Central memory CD4-positive, alpha-beta T cell (primary cell): ENCODE data around the gene ALDH9A1.
A peak's percentile ranks its signal among the peaks of the same experiment; 100 is the strongest.
"Not testable (repeated sequence)": the region's sequence is repeated elsewhere in the genome, so short reads cannot be mapped to it uniquely, and the experiment has no call there.

Experiments used
- DNase-seq: peaks from one replicate; pipeline ENCODE4 v3.0.0; 2022
- total RNA-seq, 3 experiments: gene quantifications; one replicate each; lab custom pipeline; 2026; lab: John Stamatoyannopoulos, UW

ALDH9A1 gene
- total RNA-seq = 26.0 to 57.9 (median 44.7) reads per million in 3 experiments

DNA sequence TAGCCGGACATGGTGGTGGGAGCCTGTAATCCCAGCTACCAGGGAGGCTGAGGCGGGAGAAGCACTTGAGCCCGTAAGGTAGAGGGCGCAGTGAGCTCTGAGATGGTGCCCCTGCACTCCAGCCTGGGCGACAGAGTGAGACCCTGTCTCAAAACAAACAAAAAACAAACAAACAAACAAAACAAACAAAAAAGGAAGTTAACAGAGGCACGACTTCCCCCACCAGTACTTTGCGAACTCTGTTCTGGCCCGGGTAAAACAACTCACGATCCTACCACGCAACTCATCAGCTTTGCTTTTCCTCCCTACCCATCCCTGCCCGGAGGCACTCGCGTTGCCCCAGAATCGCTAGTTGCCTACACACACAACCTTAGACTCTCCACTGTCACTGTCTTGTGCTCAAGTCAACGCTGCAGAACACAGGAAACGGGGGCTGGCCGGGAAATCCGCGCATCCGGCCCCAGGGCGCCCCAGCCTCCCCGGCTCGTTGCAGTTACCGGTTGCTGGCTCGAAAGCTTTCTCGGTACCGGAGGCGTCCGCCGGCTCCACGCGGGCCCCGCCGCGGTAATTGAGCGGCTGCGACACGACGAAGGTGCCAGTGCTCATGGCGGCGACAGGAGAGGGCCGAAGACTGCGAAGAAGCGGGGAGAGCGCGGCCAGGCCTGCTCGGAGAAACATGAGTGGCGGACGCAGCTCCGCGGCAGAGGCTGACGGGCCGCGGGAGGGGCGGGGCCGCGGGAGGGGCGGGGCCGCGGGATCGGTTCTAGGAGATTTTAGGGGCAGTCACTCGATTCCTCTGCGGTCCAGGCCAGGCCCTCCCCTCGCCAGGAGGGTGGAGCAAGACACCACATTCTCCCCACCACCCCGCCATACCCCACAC, at the start of gene ALDH9A1:
Gene ALDH9A1, minus strand, starts transcription at position 682 of the 880 bp plus-strand sequence. Its CDS starts 4 bp downstream, at position 678.
- DNase-seq = peak; percentile 85

DNA sequence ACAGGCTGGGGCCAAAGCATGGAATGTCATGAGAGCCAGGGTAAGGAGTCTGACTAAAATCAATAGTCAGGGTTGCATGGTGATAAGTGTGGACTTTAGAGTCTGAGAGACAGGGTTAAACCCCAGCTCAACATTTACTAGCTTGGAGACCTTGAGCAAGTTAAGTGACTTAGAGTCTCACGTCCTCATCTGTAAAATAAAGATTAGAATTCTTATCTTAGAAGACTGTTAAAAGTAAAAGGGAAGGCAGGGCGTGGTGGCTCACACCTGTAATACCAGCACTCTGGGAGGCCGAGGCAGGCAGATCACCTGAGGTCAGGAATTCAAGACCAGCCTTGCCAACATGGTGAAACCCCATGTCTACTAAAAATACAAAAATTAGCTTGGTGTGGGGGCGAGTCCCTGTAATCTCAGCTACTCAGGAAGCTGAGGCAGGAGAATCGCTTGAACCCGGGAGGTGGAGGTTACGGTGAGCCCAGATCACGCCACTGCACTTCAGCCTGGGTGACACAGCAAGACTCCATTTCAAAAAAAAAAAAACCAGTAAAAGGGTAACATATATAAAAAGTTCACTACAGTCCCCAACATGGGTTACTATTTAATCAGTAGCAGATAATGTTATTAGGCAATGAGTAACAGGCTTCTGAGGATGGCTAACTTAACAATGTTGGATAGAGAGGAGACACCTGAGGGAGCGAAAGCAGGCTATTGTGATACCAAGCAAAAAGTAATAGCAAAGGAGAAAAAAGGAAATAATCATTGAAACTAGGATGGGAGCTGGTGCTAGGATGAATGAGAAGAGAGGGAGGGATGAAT, 49.5 kb upstream of the ALDH9A1 start:
- DNase-seq = no peak

DNA sequence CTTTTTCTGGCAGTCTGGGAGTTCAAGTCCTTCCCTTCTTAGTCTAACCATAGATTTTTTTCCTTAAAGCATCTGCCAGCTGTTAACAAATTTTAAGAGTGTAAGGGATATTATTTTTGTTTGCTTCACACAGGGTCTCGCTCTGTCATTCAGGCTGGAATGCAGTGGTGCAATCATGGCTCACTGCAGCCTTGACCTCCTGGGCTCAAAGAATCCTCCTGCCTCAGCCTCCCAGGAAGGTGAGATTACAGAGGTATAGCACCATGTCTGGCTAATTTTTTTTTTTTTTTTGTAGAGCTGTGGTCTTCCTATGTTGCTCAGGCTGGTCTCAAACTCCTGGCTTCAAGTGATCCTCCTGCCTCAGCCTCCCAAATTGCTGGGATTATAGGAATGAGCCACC, 46.6 kb upstream of the ALDH9A1 start:
- not testable (repeated sequence) for DNase-seq

DNA sequence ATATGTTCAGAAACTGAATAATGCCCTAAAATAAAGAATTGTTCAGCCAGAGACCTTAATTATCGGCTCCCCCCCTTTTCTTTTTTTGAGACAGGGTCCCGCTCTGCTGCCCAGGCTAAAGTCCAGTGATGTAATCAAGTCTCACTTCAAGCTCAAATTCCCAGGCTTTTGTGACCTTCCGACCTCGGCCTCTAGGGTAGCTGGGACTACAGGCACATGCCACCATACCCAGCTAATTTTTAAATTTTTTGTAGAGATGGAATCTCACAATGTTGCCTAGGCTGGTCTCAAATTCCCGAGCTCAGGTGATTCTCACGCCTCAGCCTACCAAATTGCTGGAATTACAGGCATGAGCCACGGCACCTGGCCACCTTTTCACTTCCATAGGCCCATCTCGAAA, 43.8 kb upstream of the ALDH9A1 start:
- no peak for DNase-seq

DNA sequence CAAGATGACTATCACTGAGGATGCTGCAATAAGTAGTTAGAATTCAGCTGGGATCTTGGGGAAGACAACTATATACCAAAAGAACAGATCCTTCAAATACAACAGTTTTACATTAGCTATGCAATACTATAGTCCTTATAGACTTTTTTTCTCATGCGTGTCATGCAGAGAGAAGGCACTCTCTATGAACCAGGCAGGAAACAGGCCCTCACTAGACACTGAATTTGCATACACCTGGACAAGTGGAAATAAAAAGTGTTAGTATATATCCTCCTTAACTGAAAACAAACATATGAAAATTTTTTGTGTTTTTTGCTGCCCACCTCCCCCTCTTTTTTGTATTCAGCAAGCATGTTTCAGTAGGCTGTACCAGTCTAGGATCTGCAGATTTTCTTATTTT, 40.4 kb upstream of the ALDH9A1 start:
- DNase-seq = no peak

DNA sequence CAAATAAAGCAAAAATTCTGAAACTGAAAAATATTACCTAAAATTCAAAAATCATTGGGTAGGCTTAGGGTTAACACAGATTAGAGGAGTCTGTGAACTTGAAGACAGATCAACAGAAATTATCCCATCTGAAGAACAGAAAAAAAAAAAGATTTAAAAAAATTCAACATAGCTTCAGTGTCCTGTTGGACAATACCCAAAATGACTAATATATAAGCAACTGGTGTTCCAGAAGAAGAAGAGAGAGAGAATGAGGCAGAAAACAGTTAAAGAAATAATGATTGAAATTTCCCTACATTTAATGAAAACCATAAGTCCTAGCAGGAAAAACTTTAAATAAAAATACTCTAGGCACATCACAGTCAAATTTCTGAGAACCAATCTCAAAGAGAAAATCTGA, 38.8 kb upstream of the ALDH9A1 start:
- DNase-seq = no peak

DNA sequence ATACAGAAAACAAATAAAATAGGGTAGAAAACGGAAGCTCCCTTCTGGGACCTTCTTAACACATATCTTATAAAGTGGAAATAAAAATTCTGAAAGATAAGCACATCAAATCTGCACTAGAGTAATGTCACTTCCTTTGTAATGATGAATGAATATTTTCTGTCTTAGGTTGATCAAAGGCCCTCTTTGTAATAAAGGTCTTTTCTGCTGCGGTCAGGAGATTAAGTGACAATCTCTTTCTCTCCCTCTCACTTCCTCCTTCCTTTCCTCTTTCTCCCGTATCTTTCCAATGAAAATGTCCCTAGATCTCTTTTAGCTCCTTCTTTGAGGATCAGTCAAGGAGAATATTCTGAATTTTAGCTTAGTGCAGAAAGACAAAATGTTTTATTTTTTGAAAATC, 36.5 kb upstream of the ALDH9A1 start:
- no peak for DNase-seq

DNA sequence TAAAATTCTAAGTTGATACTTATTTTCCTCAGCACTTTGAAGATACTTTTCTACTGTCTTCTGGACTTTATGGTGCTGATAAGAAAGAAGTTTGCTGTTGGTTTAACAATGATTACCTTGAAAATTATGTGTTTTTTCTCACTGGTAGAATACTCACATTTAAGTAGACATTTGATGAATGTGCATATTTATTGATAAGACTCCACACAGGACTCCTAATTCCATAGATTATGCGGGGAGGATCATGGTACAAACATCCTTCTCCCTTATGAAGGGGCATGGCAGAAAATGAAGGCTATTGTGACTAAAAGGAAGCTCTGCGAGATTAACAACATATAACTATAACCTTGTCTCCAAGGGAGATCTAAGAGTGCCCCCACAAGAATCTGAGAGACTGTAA, 28.5 kb upstream of the ALDH9A1 start:
- no peak for DNase-seq

DNA sequence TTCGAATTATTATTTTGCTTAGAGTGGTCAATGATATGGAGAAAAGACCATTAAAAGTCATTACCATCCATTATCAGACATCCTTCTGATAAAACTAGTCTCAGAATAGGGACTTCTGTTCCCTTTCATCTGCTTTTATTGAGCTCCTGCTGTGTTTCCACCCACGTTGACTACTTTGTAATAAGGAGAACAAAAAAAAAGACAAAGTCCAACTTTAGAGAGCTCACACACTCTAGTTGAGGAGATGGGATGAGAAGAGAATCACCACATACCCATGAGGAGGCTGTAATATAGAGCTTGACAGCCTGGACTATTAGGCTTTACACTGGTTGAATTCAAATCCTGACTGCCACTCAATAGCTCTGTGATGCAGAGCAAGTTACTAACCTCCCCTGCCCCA, 27.8 kb upstream of the ALDH9A1 start:
- DNase-seq = no peak

DNA sequence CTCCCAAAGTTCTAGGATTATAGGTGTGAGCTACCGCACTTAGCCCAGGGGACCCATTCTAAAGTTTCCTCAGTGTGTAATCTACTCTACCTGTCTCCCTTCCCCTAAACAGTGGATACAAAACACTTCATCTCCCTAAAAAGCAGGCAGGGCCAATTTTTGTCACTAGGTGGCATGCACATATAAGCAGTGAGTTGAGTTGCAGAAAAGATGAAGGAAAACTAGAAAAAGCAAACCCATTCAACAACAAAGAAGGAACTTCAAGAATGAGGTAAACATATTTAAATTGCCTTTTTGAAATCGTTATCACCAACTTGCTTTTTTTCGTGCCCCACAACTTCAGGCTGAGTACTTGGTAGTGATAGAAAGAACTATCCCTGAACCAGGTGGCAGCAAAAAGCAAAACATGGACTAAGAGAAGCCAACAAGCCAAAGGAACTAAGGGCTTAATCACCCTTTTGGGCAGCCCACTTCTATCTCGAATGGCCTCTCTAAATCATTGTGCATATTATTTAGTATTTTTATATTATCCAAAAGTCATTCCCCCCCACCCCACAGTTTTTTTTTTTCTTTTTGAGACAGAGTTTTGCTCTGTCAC, 19.7 kb upstream of the ALDH9A1 start:
- no peak for DNase-seq

DNA sequence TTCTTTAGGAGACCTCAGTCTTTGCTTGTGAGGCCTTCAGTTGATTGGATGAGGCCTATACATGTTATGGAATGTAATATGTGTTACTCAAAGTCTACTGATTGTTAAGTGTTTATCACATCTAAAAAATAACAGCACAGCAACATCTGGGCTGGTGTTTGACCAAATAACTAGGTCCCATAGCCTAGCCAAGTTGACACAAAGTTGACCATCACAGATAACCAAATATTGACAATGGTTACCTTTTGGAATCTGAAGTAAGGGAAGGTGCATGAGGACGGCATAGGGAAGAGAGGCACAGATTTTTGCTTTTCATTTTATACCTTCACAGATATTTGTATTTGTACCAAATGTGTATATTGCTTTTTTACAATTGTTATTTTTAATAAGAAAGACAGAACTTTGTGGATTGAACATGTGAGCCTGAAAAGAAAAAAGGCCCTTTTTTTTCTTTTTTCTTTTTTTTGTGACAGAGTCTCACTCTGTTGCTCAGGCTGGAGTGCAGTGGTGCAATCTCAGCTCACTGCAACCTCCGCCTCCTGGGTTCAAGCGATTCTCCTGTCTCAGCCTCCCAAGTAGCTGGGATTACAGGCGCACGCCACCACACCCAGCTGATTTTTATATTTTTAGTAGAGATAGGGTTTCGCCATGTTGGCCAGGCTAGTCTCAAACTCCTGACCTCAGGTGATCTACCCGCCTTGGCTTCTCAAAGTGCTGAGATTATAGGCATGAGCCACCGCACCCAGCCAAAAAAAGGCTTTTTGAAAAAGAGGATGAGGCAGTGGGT, 18.1 kb upstream of the ALDH9A1 start:
- DNase-seq = not testable (repeated sequence)

DNA sequence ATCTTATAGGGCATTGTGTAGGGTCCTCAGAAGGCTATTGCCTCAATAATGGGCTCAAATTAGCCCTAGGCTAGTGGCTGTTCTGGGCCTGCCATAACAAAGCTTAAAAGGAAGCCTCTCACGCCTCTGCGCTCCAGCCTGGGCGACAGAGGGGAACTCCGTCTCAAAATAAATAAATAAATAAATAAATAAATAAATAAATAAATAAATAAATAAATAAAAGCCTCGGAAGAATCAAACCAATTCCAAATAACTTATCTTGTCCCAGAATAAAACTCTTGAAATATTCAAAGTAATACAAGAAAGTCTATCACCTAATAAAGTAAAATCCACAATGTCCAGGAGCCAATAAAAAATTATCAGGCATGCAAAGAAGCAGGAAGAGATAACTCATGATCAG, 14.4 kb upstream of the ALDH9A1 start:
- DNase-seq = no peak

DNA sequence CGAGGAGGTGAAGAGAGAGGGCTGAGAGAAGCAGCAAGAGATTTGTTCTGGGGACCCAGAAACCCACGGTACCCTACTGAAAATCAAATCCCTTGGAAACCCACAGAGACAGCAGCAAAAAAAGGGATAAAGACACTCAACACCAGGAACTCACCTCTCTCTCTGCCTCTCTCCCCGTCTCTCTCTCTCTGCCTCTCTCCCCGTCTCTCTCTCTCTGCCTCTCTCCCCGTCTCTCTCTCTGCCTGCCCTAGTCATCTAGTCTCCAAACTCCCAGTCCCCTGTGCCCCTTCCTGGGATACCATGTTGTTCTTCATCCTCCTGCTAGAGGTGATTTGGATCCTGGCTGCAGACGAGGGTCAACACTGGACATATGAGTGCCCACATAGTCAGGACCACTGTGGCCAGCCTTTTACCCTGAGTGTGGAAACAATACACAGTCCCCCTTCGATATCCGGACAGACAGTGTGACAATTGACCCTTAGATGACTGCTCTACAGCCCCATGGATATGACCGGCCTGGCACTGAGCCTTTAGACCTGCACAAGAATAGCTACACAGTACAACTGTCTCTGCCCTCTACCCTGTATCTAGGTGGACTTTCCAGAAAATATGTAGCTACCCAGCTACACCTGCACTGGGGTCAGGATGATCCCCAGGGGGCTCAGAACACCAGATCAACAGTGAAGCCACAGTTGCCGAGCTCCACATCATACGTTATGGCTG, 9.8 kb upstream of the ALDH9A1 start:
- DNase-seq = no peak

DNA sequence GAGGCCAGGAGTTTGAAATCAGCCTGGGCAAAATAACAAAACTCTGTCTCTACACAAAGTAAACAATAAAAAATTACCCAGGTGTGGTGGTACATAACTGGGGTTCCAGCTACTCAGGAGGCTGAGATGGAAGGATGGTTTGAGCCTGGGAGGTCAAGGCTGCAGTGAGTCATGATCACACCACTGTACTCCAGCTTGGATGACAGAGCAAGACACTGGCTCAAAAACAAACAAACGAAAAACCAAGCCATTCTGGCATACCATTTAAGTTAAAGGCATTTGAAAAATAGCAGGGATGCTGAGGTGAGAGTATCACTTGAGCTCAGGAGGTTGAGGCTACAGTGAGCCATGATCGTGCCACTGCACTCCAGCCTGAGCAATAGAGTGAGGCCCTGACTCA, 5.3 kb upstream of the ALDH9A1 start:
- DNase-seq = no peak

DNA sequence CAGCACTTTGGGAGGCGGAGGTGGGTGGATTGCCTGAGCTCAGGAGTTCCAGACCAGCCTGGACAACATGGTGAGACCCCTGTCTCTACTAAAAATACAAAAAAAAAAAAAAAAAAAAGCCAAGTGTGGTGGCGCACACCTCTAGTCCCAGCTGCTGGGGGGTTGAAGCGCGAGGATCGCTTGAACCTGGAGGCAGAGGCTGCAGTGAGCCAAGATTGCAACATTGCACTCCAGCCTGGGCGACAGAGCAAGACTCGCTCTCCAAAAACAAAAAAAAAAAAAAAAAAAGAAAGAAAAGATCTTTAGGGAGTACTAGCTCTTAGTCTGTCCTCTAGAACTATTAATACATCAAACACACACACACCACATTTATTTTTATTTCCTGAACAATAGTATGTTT, 3.6 kb upstream of the ALDH9A1 start:
- not testable (repeated sequence) for DNase-seq

DNA sequence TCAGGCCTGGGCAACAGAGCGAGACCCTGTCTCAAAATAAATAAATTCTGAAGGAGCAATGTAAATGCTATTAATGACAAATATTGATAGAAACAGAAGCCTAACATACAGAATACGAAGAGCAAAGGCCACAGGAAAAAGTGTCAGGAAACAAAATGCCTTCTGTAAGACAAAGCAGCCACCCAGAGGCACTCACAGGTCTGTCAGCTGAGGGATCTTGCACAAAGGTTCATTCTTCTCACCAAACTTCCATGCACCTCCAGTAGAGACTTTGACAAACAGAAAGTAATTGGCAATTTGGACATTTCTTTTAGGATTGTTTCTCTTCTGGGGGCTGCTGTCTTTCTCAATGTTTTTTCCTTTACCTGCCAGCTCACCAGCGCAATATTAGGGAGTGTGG, 1.2 kb upstream of the ALDH9A1 start:
- DNase-seq = no peak

DNA sequence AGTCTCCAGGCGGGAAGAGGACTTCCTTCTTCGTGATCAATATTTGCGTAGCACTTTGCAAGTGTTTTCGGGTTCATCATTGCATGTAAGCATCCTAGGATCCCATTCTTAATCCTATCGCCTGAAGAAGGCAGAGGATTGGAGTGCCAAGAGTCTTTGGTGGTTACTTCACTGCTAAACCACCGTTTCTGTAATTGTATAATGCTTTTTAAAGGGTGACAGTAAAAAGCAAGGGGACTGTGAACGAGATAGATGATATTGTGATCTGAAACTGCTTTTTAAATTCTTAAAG, 345 bp upstream of the ALDH9A1 start:
- no peak for DNase-seq

DNA sequence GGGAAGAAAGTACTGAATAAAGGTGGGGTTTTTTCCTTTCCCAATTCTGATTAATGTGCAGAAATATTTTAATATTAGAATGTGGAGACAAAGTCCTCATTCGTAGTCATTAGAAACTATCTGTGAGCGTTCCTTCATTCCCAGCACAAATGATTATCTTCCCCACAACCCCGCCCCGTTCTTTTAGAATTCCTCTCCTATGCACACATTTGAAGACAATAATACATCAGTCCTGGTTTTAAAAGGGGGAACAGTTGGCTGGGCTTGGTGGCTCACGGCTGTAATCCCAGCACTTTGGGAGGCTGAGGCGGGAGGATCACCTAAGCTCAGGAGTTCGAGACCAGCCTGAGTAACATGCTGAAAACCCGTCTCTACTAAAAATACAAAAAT, 876 bp downstream of the ALDH9A1 start:
- no peak for DNase-seq

DNA sequence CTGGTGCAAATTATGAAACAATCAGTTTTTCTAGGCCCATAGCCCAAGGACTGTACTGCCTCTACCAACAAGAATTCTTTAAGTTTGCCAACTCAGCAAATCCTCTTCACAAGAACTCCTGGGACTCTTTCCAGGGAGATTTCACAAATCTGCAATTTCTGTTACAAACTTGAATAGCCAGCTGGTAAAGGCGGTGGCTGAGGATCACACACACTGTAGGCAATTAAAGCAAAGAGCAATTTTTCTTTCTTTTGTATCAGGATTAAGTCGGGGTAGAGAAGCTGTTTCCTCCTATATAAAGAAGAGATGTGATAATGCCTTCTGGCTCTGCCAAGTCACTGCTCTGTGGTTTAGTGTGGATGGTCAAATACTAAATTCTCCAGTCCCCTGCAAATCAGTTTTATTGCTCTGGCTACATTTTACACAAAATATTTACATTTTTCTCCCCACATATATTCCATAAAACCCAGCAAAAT, 1.7 kb downstream of the ALDH9A1 start:
- DNase-seq = no peak

DNA sequence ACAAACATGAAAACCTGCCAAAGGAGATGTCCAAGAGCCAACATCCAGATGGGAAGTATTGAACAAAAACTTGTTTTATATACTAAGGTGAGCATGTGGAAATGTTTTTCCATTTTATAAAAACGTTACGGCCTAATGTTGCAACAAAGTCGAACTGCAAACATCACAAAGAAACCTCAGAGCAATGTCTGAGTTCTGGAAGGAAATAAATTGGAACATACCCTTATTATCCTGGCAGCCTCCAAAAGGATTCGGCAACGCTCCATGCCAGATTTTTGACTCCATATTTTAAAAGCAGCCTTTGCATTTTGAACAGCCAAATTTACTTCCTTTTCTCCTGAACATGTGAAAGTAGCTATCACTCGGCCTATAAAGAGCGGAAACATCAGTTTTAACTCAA, 3.3 kb downstream of the ALDH9A1 start:
- DNase-seq = no peak

DNA sequence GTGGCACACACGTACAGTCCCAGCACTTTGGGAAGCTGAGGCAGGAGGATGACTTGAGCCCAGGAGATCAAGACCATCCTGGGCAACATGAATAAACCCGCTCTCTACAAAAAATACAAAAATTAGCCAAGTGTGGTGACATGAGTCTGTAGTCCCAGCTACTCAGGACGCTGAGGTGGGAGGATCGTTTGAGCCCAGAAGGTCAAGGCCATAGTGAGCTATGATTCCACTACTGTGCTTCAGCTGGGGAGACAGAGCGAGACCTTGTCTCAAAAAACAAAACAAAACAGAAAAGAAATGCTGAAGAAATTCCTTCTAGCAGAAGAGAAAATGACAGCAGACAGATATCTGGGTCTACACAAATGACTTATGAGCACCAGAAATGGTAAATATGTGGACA, 10.3 kb downstream of the ALDH9A1 start:
- DNase-seq = no peak

DNA sequence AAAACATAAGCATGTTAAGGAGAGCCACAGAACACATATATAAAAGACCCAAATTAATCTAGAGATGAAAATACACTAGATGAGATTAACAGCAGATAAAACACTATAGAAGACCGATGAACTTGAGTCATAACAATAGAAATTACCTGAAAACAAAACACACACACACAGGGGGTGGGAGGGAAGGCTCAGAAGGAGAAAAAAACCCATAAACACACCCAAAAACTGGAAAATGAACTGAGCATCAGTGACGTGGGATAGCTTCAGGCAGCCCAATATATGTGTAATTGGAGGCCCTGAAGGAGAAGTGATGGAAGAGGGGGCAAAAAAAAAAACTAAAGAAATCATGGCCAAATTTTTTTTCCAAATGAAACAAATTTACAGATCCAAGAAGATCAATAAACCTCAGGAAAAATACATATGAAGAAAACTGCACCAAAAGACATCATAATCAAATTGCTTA, 11.4 kb downstream of the ALDH9A1 start:
- DNase-seq = no peak
